SK-N-MC (cell line): ENCODE results near the gene TTC8.

Experiments
- EZH2 ChIP-seq: fragments of 200-600 bp; sonication (generic); IDR thresholded peaks from one replicate; pipeline ENCODE4 v1.6.1; 2017; ENCODE audit warnings: antibody characterized with exemption
- POLR2AphosphoS5 ChIP-seq: IDR thresholded peaks from 2 replicates; pipeline ENCODE4 v1.6.1; 2012; ENCODE audit warnings: mild to moderate bottlenecking, low read depth, low read length, borderline replicate concordance

DNA sequence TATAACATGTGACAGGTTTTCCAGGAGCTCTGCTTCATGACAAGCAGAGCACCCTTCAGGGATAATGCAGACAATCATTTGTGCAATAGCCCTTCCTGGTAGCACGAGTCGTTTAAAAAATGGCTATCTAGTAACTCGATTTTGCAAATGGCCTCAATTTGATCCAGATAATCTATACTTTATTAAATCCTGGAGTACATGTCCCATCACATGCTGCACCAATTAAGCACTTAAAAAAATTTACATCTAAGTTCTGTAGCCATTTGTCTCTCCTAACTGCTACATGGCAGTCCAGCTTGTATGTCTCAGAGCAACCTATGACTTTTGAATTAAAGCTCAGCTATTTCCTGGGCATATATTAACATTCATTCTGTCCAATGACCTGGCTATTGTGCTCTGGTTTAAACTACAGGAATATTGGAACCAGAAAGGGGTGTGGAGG lies 79.8 kb downstream of the TTC8 start:
- no peak for TF ChIP-seq EZH2
- TF ChIP-seq POLR2AphosphoS5 = no peak
